KMS-11 (cell line): ENCODE results near the gene TGFA.

Experiments
- H2AFZ ChIP-seq: fragments of 200-600 bp; sonication (generic); 2 replicates; pipeline ENCODE4 v1.6.1; 2016; ENCODE audit warnings: antibody characterized with exemption, mixed run types, low read depth
- H3K27ac ChIP-seq: fragments of 200-600 bp; sonication (generic); 2 replicates; pipeline ENCODE4 v1.6.1; 2016; ENCODE audit warnings: mild to moderate bottlenecking, mixed run types
- H3K27me3 ChIP-seq: fragments of 200-600 bp; sonication (generic); 2 replicates; pipeline ENCODE4 v1.6.1; 2017; ENCODE audit warnings: mild to moderate bottlenecking, low read depth, mixed run types, moderate library complexity; ENCODE audit not compliant: insufficient read depth
- H3K36me3 ChIP-seq: fragments of 200-600 bp; sonication (generic); 2 replicates; pipeline ENCODE4 v1.6.1; 2017; ENCODE audit warnings: mild to moderate bottlenecking, mixed run types; ENCODE audit not compliant: insufficient read depth
- H3K4me1 ChIP-seq: fragments of 200-600 bp; sonication (generic); 2 replicates; pipeline ENCODE4 v1.6.1; 2016; ENCODE audit warnings: mild to moderate bottlenecking, low read depth, mixed run types; ENCODE audit not compliant: poor library complexity, severe bottlenecking
- H3K4me2 ChIP-seq: fragments of 200-600 bp; sonication (generic); 2 replicates; pipeline ENCODE4 v1.7.0; 2016; ENCODE audit warnings: mild to moderate bottlenecking, mixed run types
- H3K4me3 ChIP-seq: fragments of 200-600 bp; sonication (generic); IDR thresholded peaks from 2 replicates; pipeline ENCODE4 v1.6.1; 2017; ENCODE audit warnings: low read depth, low read length, mixed read lengths; ENCODE audit not compliant: insufficient read depth
- H3K79me2 ChIP-seq: fragments of 200-600 bp; sonication (generic); 2 replicates; pipeline ENCODE4 v1.6.1; 2016; ENCODE audit warnings: low read depth, mixed run types; ENCODE audit not compliant: insufficient read depth
- H3K9ac ChIP-seq: fragments of 200-600 bp; sonication (generic); 2 replicates; pipeline ENCODE4 v1.6.1; 2016; ENCODE audit warnings: mild to moderate bottlenecking, mixed run types
- H4K20me1 ChIP-seq: fragments of 200-600 bp; sonication (generic); 2 replicates; pipeline ENCODE4 v1.6.1; 2016; ENCODE audit warnings: mild to moderate bottlenecking, mixed run types; ENCODE audit not compliant: insufficient read depth
- CTCF ChIP-seq: fragments of 200-600 bp; sonication (generic); conservative IDR thresholded peaks from 2 replicates; pipeline ENCODE4 v1.6.1; 2017; ENCODE audit warnings: low read depth, mild to moderate bottlenecking, antibody characterized with exemption, low read length, moderate library complexity, mixed read lengths

The TGFA gene

GRCh38 chr2:70469961-70470360, 83.7 kb downstream of the TGFA start:
- Histone ChIP-seq H3K4me1 (no peaks in the 10 kb centered on the region), H3K9ac (no peak overlapping the region), H3K79me2 (no peaks in the 10 kb centered on the region), H3K4me2 (no peak overlapping the region), H4K20me1 (no peaks in the 10 kb centered on the region), H3K27ac (no peak overlapping the region), H3K36me3 (no peaks in the 10 kb centered on the region), H3K27me3 (no peaks in the 10 kb centered on the region), H2AFZ (no peak overlapping the region), H3K4me3 (no peak overlapping the region)
- TF ChIP-seq CTCF, result no peak

GRCh38 chr2:70469435-70469834, 84.2 kb downstream of the TGFA start:
- Histone ChIP-seq H4K20me1 (no peaks in the 10 kb centered on the region), H3K79me2 (no peaks in the 10 kb centered on the region), H3K4me1 (no peaks in the 10 kb centered on the region), H3K27me3 (no peaks in the 10 kb centered on the region), H3K4me2 (no peak overlapping the region), H2AFZ (no peak overlapping the region), H3K4me3 (no peak overlapping the region), H3K36me3 (no peaks in the 10 kb centered on the region), H3K9ac (no peak overlapping the region), H3K27ac (no peak overlapping the region)
- TF ChIP-seq CTCF, result no peak

- Histone ChIP-seq H3K4me1 (no peaks in the 10 kb centered on the region), H4K20me1 (no peaks in the 10 kb centered on the region), H3K36me3 (no peaks in the 10 kb centered on the region), H3K27ac (no peak overlapping the region), H3K79me2 (no peaks in the 10 kb centered on the region), H2AFZ (no peak overlapping the region), H3K27me3 (no peaks in the 10 kb centered on the region), H3K4me3 (no peak overlapping the region), H3K9ac (no peak overlapping the region), H3K4me2 (no peak overlapping the region)
- TF ChIP-seq CTCF, result no peak
Measured at GRCh38 chr2:70468878-70469277, 84.7 kb downstream of the TGFA start.

- Histone ChIP-seq H3K9ac (no peak overlapping the region), H2AFZ (no peak overlapping the region), H3K36me3 (no peaks in the 10 kb centered on the region), H3K27me3 (no peaks in the 10 kb centered on the region), H3K4me2 (no peak overlapping the region), H3K4me1 (no peaks in the 10 kb centered on the region), H3K27ac (no peak overlapping the region), H3K4me3 (no peak overlapping the region), H3K79me2 (no peaks in the 10 kb centered on the region), H4K20me1 (no peaks in the 10 kb centered on the region)
- TF ChIP-seq CTCF, result no peak
Measured at GRCh38 chr2:70467831-70468779, 85.5 kb downstream of the TGFA start.
